HG02588 (cell line): Measurements from ENCODE around the gene MSH3.
"Not testable (repeated sequence)": the region's sequence is repeated elsewhere in the genome, so short reads cannot be mapped to it uniquely, and the experiment has no call there.

Experiments
- ATAC-seq: cut with Tn5 transposase; IDR thresholded peaks from one replicate; pipeline ENCODE4 v1.9.1; 2021; ENCODE audit warnings: mild to moderate bottlenecking, moderate library complexity; ENCODE audit not compliant: unreplicated experiment

The MSH3 gene

GRCh38 chr5:80655231-80655774 is 851 bp downstream of the MSH3 start:
- ATAC-seq, result no peak

- ATAC-seq, result no peak
These were observed 2.0 kb downstream of the MSH3 start for GRCh38 chr5:80656425-80656824.

DNA sequence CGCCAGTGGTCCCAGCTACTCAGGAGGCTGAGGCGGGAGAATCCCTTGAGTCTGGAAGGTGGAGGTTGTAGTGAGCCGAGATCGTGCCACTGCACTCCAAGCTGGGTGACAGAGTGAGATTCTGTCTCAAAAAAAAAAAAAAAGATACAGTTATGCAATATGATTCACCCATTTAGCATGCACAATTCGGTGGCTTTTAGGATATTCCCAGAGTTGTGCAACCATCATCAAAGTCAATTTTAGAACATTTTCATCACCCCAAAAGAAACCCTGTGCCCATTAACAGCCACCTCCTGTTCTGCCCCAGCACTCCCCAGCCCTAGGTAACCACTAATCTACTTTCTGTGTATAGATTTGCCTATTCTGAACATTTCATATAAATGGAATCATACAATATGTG is 4.7 kb downstream of the MSH3 start:
- no peak for ATAC-seq

DNA sequence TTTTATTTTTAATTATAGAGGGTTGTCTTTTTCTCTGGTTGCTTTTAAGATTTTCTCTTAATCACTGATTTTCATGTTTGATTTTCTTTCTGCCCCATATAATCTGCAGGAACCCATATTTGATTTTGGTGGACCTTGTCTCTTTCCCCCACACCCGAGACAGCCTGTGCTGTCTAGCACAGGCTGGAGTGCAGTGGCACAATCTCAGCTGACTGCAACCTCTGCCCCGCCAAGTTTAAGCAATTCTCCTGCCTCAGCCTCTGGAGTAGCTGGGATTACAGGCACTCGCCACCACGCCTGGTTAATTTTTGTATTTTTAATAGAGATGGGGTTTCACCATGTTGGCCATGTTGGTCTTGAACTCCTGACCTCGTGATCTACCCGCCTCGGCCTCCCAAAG is 6.2 kb downstream of the MSH3 start:
- not testable (repeated sequence) for ATAC-seq

DNA sequence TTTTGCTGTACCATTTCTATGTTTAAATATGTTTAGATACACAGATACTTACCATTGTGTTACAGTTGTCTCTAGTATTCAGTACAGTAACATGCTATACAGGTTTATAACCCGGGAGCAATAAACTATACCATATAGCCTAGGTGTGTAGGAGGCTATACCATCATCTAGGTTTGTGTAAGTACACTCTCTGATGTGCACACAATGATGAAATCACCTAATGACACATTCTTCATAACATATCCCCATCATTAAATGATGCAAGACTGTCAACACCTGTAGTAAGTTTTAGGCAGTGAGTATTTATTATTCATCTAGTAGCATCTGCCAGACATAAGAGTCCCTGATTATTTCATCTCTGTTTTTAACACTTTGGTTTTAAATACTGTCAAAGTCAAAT is 7.7 kb downstream of the MSH3 start:
- ATAC-seq, result no peak

DNA sequence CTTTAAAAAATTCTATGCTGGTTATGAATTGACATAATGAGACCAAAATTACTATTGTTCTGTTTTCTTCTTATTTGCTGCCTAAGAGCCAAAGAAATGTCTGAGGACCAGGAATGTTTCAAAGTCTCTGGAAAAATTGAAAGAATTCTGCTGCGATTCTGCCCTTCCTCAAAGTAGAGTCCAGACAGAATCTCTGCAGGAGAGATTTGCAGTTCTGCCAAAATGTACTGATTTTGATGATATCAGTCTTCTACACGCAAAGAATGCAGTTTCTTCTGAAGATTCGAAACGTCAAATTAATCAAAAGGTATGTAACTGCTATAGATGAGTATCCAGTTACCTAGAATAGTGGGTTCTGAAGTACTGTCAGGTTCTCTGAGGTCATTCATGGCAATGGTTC is 10.6 kb downstream of the MSH3 start:
- ATAC-seq, result no peak

DNA sequence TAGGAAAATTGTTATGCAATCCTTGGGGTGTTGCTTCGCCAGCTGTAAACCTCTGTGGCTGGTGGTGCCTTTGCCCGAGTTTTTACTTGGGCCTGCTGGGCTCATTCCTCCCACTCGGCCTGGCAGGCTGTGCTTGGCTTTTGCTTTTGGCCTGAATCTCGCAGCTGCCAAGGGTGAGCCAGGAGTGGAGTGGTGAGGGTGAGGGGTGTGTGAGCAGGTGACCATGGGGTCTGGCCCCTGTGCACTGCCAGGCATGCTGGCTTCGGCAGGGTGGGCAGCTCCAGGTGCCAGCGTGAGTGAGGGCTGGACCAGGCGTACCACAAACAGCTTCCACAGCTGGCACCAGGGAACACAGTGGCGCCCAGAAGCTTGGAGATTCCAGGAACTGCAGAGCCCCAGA is 12.9 kb downstream of the MSH3 start:
- ATAC-seq, result no peak

GRCh38 chr5:80668016-80668969 is 13.8 kb downstream of the MSH3 start:
- peak; percentile 67 for ATAC-seq

GRCh38 chr5:80672140-80672736 is 17.8 kb downstream of the MSH3 start:
- ATAC-seq, result no peak

DNA sequence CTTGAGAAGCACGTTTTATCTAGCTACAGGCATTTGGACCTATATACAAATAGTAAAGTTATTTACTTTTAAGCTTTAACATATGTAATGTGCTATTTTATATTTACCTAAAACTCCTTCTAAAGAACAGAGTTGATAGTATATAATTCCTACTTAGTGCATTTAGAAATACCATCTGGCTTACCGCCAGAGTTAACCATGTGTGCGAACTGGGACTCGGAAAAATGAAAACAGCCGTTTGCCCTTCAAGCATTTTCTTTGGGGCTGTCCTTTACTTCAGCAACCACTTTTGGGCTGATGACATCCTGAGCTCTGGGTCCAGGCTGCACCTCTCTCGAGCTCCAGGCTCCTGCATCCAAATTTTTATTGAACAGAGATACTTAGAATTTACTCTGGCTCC is 22.3 kb downstream of the MSH3 start:
- no peak for ATAC-seq

GRCh38 chr5:80686757-80687156 is 32.3 kb downstream of the MSH3 start:
- no peak for ATAC-seq

DNA sequence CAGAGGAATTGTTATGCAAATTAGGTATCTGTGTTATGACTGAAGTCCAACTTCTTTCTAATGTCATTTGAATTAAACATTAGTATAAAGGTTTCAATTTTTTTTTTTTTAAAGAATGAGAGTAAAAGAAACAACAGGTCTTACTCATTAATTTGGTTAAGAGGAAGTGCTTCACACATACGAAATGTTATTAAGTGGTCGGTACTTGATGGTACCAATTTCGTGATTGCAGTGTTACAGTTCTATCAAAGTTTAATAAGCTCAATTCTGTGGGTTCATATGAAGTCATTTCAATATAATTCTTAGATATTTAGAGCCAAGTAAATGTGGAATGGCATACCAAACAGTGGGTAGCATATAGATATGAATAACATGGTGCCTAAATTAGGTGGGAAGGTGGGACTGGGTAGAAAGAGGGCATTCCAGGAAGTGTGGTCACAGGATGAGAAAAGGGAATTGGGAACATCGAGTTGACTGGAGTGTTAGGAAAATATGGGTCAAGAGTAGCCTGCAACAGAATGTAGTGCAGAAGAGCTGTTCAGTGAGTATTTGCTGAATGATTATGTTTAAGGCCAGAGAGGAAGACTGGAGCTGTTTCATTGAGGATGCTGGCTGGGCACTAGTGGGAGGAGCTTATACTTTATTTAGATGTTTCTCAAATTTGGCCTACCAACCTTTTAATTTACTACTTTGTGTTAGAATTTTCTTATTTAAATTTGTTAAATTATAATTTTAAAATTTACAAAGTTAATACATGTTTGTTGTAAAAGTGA is 34.4 kb downstream of the MSH3 start:
- no peak for ATAC-seq

- ATAC-seq, result no peak
These were observed 35.2 kb downstream of the MSH3 start for GRCh38 chr5:80689627-80690026.

DNA sequence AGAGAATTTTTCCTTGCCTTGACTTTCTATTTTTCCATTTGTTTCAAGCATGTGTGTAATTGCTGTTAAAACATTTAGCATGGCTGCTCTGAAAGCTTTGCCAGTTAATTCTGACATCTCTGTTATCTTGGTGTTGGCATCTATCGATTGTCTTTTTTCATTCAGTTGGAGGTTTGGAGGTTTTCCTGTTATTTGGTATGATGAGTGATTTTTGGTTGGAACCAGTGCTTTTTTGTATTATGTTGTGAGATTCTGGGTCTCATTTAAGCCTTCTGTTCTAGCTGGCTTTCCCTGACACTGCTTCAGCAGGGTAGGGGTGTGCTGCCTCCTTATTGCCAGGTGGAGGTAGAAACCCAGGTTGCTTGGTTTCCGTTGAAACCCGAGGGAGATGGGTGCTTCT is 41.2 kb downstream of the MSH3 start:
- no peak for ATAC-seq

DNA sequence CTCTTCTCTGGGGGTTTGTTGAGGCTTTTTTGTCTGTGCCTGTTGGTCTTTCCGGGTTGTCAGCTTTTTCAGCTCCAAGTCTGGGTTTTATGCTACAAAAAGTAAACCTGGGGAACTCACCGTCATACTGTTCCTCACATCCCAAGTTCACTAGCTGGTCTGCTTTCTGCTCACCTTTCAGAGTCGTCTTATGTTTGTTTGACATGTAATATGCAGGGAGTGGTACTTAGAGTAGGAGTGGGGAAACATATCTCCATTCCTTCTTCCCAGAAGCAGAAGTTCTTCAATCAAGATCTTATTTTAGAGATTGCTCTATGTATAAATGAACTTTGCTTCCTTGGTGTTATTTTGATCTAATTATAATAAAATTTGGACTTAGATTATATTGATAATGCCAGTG is 42.0 kb downstream of the MSH3 start:
- no peak for ATAC-seq

GRCh38 chr5:80697100-80697499 is 42.6 kb downstream of the MSH3 start:
- no peak for ATAC-seq

DNA sequence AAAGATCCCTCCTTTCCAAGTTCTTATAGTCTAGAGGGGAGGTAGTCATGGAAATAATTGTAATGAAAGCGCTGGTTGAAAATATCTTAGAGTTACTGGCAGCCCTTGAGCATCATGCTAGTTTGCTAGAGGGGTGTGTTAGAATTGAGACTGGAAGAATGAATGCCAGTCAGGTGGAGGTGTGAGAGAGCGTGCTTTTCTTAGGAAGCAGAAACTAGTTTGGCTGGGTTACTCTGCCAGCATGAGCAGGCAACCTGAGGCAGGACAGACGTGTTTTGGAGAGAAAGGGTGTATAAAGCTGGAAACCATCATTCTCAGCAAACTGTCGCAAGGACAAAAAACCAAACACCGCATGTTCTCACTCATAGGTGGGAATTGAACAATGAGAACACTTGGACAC is 43.9 kb downstream of the MSH3 start:
- no peak for ATAC-seq

DNA sequence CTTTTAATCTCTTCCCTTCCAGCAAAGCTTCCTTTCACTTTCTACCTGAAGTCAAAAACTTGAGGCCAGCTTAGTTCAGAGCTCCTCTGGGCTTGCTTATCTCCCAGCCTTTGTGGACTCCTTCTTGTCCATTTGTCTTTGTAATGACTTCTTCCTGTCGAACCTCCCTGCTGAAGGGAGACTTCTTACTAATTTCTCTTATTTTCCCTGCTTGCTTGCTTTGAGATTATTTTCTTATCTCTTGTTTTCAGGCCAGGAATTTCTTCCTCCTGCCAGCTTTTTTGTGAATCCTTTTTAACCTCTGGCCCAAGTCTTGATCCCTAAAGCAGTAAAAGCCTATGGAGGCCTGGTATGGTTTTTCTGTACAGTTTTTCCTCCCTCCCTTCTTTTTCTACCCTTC is 47.1 kb downstream of the MSH3 start:
- no peak for ATAC-seq

DNA sequence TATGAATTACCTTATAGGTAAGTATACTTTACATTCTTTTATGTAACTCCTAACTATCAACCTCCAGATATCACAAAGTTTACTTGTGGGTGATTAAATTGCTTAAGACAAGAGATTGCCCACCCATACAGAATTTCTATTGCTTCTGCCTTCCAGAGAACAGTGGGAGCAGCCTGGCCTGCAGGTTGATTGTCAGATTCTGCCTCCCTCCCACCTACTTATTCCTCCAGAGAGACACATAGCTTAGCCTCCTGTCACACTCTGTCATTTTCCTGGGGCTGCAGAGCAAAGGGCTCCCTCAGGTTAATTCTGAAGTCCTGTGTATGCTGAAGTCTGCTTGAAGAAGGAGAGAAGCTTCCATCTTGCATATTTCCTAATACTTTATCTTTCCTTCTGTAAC is 48.8 kb downstream of the MSH3 start:
- no peak for ATAC-seq

DNA sequence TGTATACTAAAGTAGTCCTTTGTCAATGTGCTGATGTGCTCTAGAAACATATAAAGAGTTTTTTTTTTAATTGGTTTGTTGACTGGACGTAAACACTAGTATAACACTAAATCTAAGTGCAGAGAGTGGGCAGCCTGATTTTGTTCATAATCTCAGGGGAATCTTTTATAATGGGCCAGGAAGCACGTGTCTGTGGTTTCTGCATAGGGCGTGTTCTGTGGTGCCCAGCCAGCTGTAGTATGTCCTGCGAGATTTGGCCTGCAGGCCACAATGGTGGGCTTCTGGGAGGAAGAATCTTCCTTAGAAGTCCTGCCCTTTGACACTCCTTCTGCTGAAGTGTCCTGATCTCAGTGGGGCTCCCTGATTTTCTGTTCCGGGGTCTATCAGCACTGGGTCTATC is 49.3 kb downstream of the MSH3 start:
- no peak for ATAC-seq

DNA sequence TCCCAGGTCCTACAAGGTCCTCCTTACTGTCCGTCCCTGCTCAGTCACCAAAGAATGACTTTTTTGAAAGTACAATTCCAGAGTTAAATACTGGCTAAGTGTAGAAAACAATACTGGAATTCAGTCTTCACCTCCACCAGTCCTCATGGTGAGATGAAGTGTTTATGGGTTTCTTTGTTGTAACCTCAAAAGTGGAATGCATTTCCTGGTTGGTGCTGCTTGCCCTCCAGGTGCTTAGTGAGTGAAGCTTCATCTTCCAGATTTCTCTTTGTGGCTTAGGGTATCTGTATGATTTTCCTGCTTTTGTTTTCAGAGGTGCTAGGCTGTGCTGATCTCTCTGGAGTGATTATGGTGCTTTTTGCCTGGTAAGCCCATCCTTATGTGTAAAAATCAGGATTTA is 49.8 kb downstream of the MSH3 start:
- ATAC-seq, result no peak
